GDM1 (cell line): ENCODE data around the gene CYSTM1.

Source experiments
- DNase-seq: peaks from one replicate; lab custom pipeline; 2025; lab: John Stamatoyannopoulos, UW

Gene CYSTM1

DNA sequence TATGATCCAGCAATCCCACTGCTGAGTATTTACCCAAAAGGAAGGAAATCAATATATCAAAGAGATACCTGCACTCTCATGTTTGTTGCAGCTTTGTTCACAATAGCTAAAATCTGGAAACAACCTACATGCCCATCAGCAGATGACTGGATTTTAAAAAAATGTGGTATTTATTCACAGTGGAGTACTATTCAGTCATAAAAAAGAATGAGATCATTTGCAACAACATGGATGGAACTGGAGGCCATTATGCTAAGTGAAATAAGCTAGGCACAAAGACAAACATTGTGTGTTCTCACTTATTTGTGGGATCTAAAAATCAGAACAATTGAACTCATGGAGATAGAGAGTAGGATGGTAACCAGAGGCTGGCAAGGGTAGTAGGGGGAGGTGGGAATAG is 33.1 kb downstream of the CYSTM1 start:
- DNase-seq: no peak

DNA sequence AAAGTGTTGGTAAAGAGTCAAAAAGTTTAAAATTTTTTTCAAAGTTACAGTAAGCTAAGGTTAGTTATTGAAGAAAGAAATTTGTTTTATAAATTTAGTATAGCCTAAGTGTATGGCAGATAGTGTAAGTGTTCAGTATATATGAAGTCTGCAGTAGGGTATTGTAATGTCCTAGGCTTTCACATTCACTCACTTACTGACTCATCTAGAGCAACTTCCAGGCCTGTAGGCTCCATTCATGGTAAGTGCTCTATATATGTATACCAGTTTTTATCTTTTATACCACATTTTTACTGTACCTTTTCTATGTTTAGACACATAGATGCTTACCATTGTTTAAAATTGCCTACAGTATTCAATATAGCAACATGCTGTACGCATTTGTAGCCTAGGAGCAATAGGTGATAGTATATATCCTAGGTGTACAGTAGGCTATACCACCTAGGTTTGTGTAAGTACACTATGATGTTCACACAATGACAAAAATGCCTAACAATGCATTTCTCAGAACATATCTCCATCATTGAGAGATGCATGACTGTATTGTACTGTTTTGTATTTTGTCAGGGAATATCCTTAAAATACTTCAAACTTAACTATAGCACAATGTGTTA is 38.5 kb downstream of the CYSTM1 start:
- no peak for DNase-seq

DNA sequence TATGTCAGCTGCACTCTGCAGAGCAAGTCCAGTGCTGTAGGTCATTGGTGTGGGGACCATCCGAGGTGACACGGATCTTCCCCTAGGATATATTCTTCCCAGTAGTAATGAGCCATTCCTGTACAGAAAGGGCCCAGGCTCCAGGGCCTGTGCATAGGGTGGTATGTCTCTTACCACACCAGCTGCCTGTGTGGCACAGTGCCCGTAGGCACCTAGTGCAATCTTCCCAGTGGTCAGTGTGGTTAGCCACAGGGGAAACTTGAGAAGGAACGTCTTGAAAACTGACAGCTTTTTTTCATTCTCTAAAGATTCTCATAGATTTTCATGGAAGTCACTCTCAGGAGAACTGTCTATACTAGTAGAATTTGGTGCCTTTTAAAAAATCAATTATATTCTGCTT is 39.8 kb downstream of the CYSTM1 start:
- peak; percentile 34 for DNase-seq

DNA sequence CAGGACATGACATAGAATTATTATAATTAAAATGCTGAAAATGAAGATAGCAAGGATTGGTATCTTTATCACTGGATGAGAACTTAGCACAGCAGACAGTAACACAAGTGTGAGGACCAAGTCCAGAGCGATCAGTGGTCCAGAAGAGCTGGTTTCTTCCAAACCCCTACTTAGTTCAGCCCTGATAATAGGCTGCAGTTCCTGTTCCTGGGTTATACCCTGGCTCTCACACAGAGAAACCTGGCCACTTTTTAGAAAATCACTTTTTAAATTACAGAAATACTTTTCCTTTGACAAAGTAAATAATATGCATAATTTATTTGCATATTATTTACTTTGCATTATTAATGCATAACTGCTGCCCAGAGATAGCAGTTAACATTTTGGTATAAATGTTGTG is 40.3 kb downstream of the CYSTM1 start:
- DNase-seq: no peak

DNA sequence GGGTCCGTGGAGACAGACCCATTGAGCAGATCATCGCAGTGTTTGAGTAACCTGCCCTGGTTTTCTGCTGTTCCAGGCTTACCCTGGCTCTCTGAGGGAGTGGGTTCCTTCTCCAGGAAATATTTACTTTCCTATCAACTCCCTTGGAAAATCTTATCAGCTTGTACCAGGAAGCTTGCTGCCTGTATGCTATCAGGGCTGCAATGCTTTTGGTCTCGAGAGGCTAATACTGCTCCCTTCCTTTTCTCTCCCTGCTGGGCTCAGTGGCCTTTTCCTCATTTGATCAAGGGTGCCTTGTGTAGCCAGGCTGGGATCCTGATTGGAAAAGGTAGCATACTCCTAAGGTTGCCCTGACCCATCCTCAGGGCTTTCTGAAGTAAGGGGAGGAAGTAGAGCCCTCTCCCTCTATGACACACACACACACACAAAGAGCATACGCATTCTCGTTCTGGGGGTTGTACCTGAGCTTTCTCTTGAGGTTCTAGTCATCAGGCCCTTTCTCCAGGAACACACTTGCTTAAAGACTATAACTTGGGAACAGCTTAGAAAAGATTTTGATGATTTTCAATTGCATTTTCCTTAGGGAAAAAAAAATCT is 41.6 kb downstream of the CYSTM1 start:
- no peak for DNase-seq

DNA sequence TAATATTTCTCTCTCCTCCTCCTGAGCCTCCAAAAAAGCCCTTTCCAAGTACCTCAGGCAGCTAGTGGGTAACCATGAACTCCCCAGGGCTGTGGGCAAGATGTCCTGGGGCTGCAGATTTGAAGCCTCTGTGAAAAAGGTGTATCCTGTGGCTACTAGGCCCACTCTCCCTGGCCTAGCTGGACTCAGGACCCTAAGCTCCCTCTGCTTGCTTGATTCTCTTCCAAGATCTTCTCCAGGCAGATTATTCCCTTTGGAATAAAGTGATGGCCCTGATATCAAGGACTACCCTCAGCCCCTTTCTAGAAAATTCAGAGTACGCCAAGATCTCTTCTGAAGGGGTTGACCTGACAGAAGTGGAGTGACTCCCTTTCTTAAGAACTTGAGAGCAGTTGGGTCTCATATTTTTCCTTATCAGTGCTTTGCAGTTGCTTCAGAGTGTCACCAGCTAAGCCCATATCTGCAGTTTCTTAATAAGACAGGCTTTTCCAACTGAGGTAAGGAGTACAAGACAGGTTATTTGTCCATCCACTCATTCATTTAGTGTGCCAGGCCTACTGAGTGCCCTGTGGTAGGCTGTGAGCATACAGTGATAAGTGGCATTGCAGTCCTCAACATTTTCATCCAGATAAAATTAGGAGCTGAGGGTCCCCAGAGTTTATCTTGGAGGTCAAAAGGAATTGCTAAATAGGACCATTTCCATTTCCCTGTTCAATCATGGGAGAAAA is 42.5 kb downstream of the CYSTM1 start:
- no peak for DNase-seq

DNA sequence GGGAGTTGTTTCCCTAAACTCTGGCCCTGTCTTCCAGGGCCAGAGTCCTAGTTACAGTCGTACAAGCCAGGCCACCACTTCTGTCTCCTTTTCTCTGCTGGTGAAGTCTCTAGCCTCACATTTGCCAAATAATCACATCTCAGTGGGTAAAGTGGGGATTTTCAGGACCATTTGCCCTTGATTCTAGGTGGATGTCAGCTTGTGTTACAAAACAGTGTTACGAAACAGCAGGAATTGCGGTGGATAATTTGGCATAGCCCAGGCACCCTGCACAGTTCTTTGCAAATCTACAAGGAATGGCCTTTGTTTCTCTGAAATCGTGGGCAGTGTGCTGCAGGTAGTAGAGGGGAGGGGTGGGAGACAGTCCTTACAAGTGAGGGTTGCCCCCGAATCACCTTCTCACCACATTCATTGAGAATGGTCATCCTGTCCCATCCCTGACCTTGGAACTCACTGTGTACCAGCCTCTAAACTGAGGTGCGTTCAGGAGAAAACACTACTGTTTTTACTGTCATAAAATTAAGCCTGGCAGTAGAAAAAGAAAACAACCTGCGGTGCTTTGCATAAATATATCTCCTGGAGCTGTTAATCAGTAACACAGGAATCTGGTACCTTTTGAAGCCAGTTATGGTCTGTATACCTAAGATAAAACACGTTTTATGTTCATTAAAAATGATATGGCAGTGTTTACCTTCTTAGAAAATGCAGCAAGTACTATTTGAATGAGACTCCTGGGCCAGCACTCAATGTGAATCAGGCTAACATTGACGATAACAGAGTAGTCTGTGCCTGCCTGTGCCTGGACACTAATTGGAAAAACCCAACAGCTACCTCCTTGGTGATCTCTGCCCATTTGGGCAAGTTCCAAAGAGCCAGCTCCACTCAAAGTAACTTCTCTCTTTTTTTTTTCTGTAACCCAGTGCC is 44.3 kb downstream of the CYSTM1 start:
- DNase-seq: no peak

DNA sequence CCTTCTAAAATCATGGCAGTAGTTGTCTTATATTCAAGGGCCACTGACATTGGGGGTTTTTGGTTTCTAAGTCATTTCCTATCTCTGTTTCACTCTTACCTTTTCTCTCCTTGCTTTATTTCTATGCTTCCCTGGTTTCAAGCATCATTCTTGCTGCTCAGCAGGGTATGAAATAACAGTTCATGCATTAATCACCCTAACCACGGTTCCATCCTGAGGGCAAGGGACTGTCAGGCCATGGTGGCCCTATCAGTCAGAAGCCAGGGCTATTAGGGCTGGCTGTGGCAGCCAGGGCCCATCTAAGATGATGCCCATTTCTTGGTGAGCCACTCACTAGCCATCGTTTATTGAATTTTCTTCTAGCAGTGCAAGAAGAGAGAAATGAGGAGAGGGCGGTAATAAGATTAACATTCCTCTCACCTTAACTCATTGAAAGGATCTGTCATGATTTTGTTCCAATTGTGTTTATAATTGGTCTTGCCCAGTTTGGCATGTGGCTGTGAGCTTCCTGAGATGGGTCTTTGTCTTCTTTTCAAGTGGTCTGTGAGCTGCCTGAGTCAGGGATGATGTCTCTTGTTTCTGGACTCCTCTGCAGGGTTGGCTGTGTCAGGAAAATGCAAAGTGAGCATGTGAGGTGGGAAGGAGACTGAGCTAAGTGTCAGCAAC is 45.2 kb downstream of the CYSTM1 start:
- DNase-seq: no peak

DNA sequence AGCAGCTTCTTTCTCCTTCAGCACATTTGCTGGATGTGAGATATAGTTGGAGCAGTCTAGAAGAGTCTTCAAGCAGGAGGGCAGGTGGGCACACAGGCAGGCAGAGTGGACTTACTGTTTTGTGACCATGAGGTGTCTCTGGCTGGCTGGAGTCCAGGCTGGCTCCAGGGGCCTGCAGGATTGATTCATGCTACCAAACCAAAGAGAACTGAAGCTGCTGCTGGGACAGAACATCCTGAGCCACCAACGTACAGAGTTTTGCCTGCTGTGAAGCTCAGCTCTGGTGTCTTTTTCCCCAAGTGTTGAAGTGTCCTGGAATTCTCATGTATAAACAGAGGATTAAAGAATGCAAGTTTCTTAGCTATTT is 45.7 kb downstream of the CYSTM1 start:
- no peak for DNase-seq

DNA sequence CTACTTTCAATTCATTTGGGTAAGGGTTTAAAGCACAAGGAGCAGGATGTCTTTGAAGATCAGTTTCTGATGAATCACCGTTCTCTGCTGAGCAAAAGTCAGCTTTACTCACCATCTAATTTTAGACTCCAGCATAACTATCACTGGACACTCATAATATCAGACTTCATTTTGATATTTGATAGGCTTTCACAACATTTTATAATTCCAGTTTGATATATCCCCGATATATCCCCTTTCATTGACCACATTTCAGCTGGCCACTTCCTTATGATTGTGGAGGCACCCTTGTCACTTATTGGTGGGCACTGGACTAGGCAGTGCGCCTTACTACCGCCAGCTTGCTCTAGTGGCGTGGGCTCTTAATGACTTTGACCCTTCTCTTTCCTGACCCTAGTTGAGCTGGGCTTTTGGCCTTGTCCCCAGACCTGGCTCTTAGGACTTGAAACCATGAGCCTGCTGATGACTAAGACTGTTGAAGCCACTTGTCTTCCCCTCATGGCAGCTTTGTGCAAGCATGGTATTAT is 46.8 kb downstream of the CYSTM1 start:
- no peak for DNase-seq

DNA sequence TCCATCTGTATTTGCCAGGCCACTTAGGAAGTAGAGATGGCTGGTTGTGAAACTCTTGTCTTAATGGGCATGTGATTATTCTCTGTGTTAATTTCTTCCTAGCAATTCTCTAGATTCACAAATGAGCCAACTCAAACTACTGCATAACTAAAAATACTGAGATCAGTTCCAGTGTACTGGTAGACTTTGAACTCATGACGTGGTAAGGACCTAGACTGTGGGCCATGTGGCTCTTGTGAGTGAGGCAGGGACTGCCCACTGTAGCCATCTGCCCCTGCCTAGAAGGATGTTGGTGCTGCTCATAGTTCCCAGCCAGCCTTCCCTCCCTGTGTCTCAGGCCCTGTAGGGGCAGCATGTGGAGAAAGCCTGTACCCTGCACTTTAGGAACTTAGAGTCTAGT is 47.4 kb downstream of the CYSTM1 start:
- no peak for DNase-seq

DNA sequence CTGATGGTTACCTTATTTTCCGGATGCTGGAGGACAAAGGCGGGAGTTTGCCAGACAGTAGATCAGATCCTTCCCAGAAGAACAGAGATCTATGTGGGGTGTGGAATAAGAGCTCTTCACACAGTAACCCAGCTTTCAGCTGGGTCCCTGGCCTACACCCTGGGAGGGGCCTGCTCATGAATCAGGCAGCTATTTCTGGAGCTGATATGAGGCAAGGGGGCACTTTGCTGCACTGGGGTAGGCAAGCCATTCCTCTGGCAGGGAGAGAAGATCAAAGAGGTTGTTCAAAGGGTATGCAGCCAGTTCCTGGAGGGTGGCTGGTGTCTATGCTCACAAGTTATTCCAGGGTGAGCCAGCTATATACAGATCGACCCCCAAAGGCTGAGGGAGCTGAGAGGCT is 48.6 kb downstream of the CYSTM1 start:
- DNase-seq: no peak

DNA sequence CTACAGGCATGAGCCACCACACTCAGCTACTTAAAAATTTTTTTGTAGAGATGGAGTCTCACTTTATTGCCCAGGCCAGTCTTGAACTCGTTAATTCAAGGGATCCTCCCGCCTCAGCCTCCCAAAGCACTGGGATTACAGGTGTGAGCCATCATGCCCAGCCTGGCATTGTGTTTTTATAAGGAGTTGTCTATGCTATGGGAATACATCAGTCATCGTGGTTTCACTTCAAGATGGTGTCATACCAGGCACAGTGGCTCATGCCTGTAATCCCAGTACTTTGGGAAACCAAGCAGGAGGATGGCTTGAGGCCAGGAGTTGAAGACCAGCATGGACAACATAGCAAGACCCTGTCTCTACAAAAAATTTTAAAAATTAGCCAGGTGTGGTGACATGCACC is 49.7 kb downstream of the CYSTM1 start:
- DNase-seq: no peak

DNA sequence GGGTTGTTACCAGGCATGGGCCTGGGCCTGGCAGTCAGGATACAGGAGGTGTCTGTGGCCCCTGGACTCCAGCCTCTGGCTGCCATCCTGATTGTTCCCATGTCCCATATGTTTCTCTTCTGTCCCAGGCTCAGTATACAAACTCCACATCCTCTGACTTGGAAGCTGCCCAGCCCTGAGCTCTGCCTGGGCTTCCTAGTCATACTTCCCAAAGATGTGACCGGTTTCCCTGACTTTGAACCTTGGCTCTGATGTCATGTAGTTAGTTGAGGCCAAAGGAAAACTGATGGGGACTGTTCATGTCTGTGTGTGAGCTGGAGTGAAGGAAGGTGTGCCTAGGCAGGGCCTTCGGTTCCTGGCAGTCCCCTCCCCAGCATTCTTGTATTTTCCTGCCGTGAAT is 50.4 kb downstream of the CYSTM1 start:
- DNase-seq: no peak

DNA sequence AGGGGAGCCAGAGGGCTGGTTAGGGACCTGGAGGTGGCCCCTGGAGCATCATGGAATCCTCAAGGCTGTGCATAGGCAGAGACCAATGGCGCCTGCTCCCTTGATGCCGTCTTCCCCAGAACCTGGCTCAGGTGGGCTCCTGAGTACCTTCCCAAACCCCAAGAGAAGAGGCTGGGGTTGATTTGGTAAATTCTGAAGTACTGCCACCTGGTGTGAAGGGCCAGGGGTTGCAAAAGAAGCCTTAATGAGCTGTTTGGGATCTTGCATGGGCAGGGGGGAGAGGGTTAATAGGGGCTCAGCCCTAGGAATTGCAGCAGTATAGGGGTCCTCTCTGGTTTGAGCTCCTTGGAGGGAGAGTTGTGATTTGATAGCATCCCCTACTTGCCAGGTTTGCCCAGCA is 52.1 kb downstream of the CYSTM1 start:
- DNase-seq: no peak

DNA sequence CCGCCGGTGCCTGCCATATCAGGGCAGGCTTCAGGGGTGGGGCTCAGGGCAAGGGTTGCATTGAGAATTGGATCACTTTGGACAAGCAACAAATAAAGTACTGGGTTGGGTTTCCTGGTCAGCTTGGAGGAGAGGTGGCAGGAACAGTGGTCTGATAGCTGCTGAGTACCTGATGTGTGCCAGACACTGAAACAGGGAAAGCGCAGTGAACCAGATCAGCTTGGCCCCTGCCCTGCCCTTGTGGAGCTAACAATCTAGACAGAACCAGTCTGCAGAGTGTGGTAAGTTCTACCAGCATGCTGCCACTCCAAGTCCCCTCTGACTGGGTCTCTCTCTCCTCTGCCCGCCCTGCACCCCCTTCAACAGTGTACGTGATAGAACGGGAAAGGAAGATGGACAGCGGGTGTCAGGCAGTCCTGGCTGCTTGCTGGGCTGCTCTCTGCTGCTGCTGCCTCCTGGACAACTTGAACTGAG is 53.4 kb downstream of the CYSTM1 start:
- DNase-seq: no peak

DNA sequence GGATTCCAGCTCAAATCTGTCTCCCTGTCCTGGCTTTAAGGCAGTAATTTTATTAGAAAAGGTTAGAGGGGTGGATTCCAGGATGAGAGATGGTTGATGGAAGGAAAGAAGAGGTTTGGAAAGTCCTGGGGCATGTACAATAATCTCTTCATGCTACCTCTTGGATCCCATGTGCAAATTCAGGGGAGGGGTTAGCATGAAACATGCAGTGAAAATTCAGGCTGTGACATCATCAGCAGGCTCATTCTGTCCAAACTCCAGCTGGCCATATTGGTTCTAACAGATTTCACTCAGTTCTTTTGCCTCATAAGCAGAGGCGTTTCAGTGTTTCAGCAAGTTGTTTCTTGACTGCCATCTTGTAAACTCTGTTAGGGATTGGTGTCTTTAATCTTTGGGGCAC is 55.4 kb downstream of the CYSTM1 start:
- DNase-seq: no peak

DNA sequence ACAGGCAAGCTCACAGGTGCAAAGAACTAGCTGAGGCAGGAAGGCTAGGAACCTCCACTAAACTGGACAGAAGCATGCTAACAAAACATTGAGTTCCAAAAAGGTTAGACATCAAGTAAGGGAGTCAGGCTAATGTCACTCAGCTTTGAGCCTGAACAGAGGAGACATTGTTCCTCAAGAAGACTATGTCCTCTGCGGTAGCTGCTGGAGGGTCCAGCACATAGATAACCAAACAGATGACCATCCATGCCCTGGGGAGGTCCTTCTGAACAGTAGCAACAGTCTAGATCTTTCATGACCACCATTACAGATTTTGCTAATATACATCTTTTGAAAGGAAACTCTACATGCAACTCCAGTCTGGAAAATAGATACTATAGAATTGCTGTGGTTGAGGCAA is 57.7 kb downstream of the CYSTM1 start:
- DNase-seq: no peak

DNA sequence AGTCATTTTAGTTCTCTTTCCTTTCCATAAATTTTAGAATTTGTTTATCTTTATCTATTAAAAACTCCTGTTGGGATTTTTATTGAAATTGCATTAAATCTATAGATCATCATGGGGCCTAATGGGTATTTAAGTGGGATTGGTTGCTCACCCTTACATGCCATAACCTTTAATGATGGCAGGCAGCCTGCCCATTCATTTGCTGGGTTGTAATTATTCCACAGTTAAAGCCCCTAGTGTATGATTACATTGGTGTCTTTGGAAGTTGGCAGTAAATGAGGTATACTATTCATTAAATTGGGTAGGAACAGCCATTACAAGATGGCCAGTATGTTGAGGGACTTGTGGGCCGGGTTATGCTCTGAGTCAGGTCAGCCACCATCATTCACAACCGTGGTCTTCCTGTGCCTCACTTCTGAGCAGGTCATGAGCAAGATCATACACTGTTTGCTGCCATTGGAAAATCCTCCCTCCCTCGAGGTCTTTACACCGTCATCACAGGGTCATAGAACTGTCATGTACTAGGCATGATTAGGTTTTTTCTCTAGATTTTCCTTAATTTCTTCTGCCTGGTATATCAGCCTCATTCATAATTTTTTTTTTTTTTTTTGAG is 59.5 kb downstream of the CYSTM1 start:
- no peak for DNase-seq

DNA sequence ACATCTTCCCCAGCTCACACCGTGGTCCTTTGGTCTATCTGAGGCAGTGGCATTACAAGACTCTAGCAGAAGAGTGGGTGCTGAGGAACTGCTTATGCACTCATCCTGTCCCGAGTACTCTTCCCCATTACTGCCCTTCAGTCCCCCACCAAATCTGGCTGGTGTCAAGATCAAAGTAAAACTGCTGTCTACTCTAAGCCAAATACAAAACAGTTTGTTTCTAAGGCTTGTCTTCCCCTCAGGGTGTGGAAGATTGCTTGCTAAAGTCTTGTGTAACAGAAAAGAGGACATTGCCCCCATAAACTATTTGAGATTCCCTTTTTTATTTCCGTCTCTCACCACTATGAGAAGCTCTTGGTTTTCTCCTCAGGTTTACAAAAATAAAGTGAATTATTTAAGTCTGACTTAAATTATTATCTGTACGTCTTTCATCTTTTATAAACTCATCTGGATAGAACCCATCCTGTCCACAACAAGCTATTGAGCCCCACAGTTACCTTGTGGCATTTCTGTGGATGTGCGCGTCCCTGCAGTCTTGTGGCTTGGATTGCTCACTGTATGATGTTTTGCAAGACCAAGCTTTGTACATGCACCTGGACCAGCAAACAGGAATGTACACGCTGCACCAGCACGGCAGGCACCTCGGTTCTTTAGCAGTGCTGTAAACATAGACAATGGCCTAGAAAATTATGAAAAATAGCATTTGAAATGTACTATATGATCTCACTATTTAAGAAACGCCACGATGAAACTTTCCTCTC is 61.0 kb downstream of the CYSTM1 start:
- no peak for DNase-seq
